GM19193 (cell line): ENCODE results near the gene DOK4.

Source experiments
- POLR2A ChIP-seq: IDR thresholded peaks from 4 replicates; pipeline ENCODE4 v1.6.1; 2011; ENCODE audit not compliant: insufficient read depth, insufficient read length; ENCODE audit errors: extremely low read depth

The DOK4 gene

DNA sequence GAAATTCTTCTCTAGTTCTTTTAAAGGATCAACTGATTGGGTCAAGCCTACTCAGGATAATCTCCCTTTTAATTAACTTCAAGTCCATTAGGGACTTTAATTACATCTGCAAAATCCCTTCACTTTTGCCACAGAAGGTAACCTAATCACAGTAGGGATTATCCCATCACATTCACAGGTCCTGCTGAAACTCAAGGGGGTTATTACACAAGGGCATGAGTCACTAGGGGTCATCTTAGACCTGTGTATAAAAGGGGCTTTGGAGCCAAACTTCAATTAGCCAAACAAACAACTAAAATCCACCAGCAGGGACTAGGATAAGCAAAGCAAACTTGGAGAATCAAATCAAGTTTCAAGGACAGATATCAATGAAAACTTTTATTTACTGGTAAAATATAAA, 58.5 kb downstream of the DOK4 start:
- no peak for TF ChIP-seq POLR2A

DNA sequence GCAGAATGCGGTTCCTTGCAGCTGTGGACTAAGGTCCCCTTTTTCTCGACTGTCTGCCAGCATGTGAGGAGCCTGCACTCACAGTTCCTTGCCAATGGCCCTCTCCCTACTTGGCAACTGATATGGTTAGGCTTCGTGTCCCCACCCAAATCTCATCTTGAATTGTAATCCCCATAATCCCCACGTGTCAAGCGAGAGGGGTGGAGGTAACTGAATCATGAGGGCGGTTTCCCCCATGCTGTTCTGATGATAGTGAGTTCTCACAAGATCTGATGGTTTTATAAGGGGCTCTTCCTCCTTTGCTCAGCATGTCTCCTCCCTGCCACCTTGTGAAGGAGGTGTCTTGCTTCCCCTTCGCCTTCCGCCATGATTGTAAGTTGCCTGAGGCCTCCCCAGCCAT, 59.0 kb downstream of the DOK4 start:
- no peak for TF ChIP-seq POLR2A

DNA sequence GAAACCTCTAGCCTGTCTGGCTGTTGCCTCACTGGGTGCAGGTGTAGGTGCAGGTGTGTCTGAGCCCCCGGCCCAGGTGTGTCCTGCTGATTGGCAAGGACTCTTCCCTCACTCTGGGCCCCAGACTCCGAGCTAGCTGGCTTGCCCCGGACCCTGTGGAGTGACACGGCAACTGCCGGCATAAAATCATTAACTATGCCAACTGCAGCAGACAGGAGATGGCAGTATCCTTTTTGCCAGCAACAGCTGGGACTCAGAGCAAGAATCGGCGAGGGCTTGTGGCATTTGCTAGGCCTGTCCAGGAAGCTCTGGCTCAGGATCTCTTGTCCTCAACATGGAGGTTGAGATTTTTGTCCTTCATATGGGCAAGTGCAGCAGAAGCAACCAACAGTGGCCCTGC, 59.9 kb downstream of the DOK4 start:
- no peak for TF ChIP-seq POLR2A

DNA sequence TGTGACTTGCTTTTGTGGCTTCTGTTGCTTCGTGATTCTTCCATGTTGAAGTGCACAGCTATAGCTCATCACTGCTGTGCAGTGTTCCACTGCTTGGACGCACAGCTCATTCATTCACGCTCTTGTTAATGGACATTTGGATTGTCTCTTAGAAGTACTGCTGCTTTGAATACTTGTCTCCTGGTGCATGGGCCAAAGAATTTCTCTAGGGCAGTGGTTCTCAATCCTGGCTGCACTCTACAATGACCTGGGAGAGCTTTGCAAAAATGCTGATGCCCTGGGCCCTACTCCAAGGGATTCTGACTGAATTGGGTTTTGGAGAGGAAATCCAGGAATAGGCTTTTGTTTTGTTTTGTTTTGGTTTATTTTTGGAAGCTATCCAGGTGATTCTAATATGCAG, 61.7 kb downstream of the DOK4 start:
- TF ChIP-seq POLR2A: no peak

DNA sequence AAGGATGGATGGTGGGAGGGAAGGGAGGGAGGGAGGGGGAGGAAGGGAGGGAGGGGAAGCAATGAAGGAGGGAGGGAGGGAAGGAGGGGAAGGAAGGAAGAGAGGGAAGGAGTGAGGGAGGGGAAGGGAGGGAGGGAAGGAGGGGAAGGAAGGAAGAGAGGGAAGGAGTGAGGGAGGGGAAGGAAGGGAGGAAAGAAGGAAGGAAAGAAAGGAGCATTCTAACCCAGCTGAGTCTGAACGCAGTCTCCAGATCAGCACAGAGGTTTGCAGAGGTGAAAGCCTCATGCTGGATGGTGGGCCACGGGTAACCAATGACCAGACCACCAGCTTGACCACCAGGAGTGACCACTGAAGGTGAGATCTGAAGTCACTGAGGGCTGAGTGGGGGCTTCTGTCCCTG, 63.1 kb downstream of the DOK4 start:
- no peak for TF ChIP-seq POLR2A

DNA sequence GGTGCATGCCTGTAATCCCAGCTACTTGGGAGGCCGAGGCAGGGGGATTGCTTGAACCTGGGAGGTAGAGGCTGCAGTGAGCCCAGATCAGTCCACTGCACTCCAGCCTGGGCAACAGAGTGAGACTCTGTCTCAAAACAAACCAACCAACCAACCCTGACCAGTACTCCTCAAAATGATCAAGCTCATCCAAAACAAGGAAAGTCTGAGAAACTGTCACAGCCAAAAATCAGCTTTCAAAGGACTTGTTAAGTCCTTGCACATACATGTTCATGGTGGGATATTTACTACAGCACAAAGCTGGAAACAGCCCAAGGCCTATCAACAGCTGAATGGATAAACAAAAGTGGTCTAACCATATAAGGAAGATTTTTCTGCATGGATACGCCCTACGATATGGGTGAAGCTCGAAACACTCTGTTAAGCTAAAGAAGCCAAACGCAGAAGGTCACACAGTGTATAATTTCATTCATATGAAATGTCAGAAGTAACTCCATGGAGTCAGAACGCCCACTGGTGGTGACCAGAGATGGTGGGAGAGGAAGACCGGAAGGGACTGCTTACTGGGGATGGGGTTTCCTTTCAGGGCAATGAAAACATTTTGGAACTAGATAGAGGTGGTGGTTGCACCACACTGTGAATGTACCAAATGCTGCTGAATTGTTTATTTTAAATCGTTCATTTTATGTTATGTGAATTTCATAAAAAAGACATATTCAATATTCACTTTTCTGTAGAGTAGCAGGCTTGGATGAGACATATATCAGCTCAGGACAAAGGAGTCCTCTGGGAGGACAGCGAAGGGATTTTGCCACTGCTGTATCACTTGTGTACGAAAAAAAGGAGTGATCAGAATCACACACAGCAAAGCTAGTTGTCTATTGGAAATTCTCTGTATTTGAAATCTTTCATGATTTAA, 64.0 kb downstream of the DOK4 start:
- no peak for TF ChIP-seq POLR2A
